OCI-LY1 (cell line): ENCODE data around the gene SPATA21.

Experiments
- CTCF ChIP-seq: fragments of 200-600 bp; sonication (generic), shearing (Covaris generic); IDR thresholded peaks from 2 replicates; pipeline ENCODE4 v1.5.1; 2017; ENCODE audit warnings: mild to moderate bottlenecking, antibody characterized with exemption, low read length, moderate library complexity, mixed read lengths
- EZH2 ChIP-seq: fragments of 200-600 bp; sonication (generic), shearing (Covaris generic); IDR thresholded peaks from 2 replicates; pipeline ENCODE4 v1.8.0; 2017; ENCODE audit warnings: borderline replicate concordance, mixed run types, mild to moderate bottlenecking, antibody characterized with exemption, low read length, moderate library complexity, mixed read lengths

GRCh38 chr1:16402742-16403141 is 34.5 kb downstream of the SPATA21 start:
- TF ChIP-seq CTCF (no peak), EZH2 (no peak)
